ENCODE measurements around the gene THY1. TPM values are rescaled to one million over a fixed set of nuclear protein-coding genes. Genes with fewer than 3 reads are reported as not detected.

THY1 gene
- total and polyA plus RNA-seq, 2 of the 8 experiments (the other 6 are each of a cell fraction or from before 2014, with no cell fraction given): 286 to 2,479 TPM

DNA sequence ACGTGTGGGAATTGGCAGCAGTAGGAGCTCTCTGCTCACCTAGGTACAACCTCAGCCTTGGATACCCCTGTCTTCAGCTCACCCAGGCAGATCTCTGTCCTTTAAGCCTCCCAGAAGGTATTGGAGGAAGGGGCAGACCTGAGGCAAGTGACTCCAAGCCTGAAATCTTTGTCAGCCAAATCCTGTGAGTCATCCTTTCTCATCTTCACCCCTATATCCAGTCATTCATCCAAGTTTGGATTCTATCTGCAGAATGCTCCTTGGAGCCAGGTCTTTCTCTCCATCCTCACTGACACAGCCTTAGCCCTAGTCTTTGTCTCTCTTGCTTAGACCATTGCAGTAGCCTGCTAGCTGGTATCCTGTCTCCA lies 10.4 kb upstream of the THY1 start:
- Histone ChIP-seq H3K27me3 (replicated peaks in 1 of 4; ENCODE audit: control insufficient read depth in 3 of 4, extremely low read depth in 1 of 4, insufficient read depth in 3 of 4, low read length in 3 of 4) (no peaks in the 10 kb centered on the region), H3K79me2 (ENCODE audit: control insufficient read depth in 1 of 2, insufficient read depth in 2 of 2, low read length in 2 of 2) (no peaks in the 10 kb centered on the region), H3K27ac (ENCODE audit: low read depth, low read length) (no peak overlapping the region), H3K36me3 (ENCODE audit: control insufficient read depth in 2 of 4, insufficient read depth in 4 of 4, low read length in 3 of 4) (no peaks in the 10 kb centered on the region), H4K8ac (ENCODE audit: extremely low read depth, insufficient read depth, low read length) (no peak overlapping the region), H3K23ac (ENCODE audit: insufficient read length) (no peak overlapping the region), H3K14ac (ENCODE audit: insufficient read length) (no peak overlapping the region), H2BK15ac (ENCODE audit: low read length) (peak overlapping the region; percentile 46; the same call in 1 of the 2 replicates), H3K9ac (replicated peaks in 1 of 4; ENCODE audit: extremely low read depth in 1 of 4, low read depth in 3 of 4, low read length in 3 of 4) (no peak overlapping the region), H4K91ac (replicated peaks; ENCODE audit: insufficient read length, low read length) (peak overlapping the region; percentile 86), H2AK5ac (ENCODE audit: low read depth, low read length) (no peak overlapping the region), H3K4me1 (replicated peaks in 1 of 4; ENCODE audit: control insufficient read depth in 3 of 4, insufficient read depth in 4 of 4, low read length in 3 of 4) (peaks cover 6 to 12% (median 8%) of the 10 kb centered on the region in 4 experiments), H3K18ac (ENCODE audit: extremely low read depth, low read length) (0 out of 2 replicates have a peak overlapping the region, but pooled peaks have one; percentile 1), H2AFZ (ENCODE audit: low read length) (0 out of 2 replicates have a peak overlapping the region, but pooled peaks have one; percentile 28), H3K56ac (replicated peaks; ENCODE audit: insufficient read length, low read depth, low read length) (no peak overlapping the region), H3K23me2 (ENCODE audit: low read depth, low read length) (no peaks in the 10 kb centered on the region), H4K5ac (ENCODE audit: insufficient read length, low read depth, low read length) (no peak overlapping the region), H2BK20ac (ENCODE audit: low read length) (no peak overlapping the region), H3K4ac (replicated peaks; ENCODE audit: insufficient read length, low read depth, low read length) (no peak overlapping the region), H3K4me2 (ENCODE audit: insufficient read depth in 1 of 2, low read depth in 2 of 2, low read length in 2 of 2) (peak overlapping the region in 1 of 2 experiments; percentile 23; a peak in 1 of 4 replicates), H2BK12ac (ENCODE audit: low read depth, low read length) (no peak overlapping the region; the same call in 1 of the 2 replicates), H3K9me3 (ENCODE audit: insufficient read depth in 2 of 2, low read depth in 1 of 2, low read length in 1 of 2) (no peaks in the 10 kb centered on the region), H3K79me1 (ENCODE audit: low read depth, low read length) (no peaks in the 10 kb centered on the region), H3K4me3 (ENCODE audit: extremely low read depth in 1 of 4, insufficient read depth in 2 of 4, low read depth in 3 of 4, low read length in 4 of 4) (no peak overlapping the region), H2BK120ac (replicated peaks; ENCODE audit: low read depth, low read length) (no peak overlapping the region), H4K20me1 (replicated peaks in 1 of 2; ENCODE audit: control insufficient read depth in 1 of 2, insufficient read depth in 2 of 2, low read length in 2 of 2) (no peaks in the 10 kb centered on the region), H2BK5ac (ENCODE audit: low read depth, low read length) (no peak overlapping the region; the same call in 1 of the 2 replicates)
- FAIRE-seq (no peak), DNase-seq (ENCODE audit: low read depth in 1 of 2, low spot score in 2 of 2) (no peak)
- ChIA-PET CTCF (ENCODE audit: partially characterized antibody) (interaction anchor here (1.0 to 2.3 kb wide), 7 partner anchors 18 to 169 kb away, joined by 3 to 9 read pairs (median 4); partner anchors contain the start of gene USP2), POLR2A (ENCODE audit: partially characterized antibody) (interaction anchor here (1.8 to 4.8 kb wide), 2 partner anchors 10 to 16 kb away, joined by 7 to 24 read pairs; partner anchors contain the start of gene THY1)
- 50% methylated on average over 1 of the region's 1 CpG; no CpG with 5 or more reads in 1 of the 2 experiments for WGBS, 2 experiments (ENCODE audit: extremely low coverage in 1 of 2, insufficient coverage in 1 of 2, insufficient read length in 1 of 2, insufficient replicate concordance in 2 of 2, low coverage in 1 of 2, low lambda C conversion rate in 2 of 2, missing lambda C conversion rate in 1 of 2)
- TF ChIP-seq POLR2AphosphoS5 (IDR thresholded peaks at IDR 0.05; ENCODE audit: low read depth, low read length) (no peak), EGR1 (IDR thresholded peaks at IDR 0.05; ENCODE audit: borderline replicate concordance, low read depth, low read length) (no peak), CBX8 (IDR thresholded peaks at IDR 0.05; ENCODE audit: borderline replicate concordance, low read depth, low read length) (no peak), BCL11A (IDR thresholded peaks at IDR 0.05; ENCODE audit: low read depth in 2 of 2, low read length in 2 of 2) (no peak), CTBP2 (IDR thresholded peaks at IDR 0.05; ENCODE audit: borderline replicate concordance, insufficient read depth, insufficient read length, low read length) (no peak), SP4 (IDR thresholded peaks at IDR 0.05; ENCODE audit: low read length) (no peak), SP1 (IDR thresholded peaks at IDR 0.05; ENCODE audit: low read depth, low read length) (no peak), SIRT6 (IDR thresholded peaks at IDR 0.05; ENCODE audit: low read length) (no peak), HDAC2 (IDR thresholded peaks at IDR 0.05; ENCODE audit: borderline replicate concordance in 1 of 2, low read depth in 2 of 2, low read length in 2 of 2) (no peak), NANOG (IDR thresholded peaks at IDR 0.05; ENCODE audit: insufficient read depth, low read depth, low read length, poor library complexity, severe bottlenecking) (no peak), RXRA (IDR thresholded peaks at IDR 0.05; ENCODE audit: insufficient read depth, low read depth, low read length) (no peak), TCF12 (IDR thresholded peaks at IDR 0.05; ENCODE audit: low read depth, low read length) (no peak), BRCA1 (IDR thresholded peaks at IDR 0.05; ENCODE audit: low read depth, low read length) (no peak)
